HCT116 (cell line): ENCODE data around the gene LIPT1. TPM values are rescaled to one million over a fixed set of nuclear protein-coding genes. Genes with fewer than 3 reads are reported as not detected.
A peak's percentile ranks its signal among the peaks of the same experiment; 100 is the strongest.

Experiments used
- ATAC-seq: fragments of 200-7000 bp; cut with Tn5 transposase; 2 replicates; pipeline ENCODE4 v1.9.1; 2020; ENCODE audit warnings: mild to moderate bottlenecking, moderate library complexity
- BruUV-seq: library from RNA; stranded (reverse); fragments of 400-500 nt; replicated peaks from 2 replicates; lab custom pipeline; 2021; lab: Mats Ljungman, UMichigan
- CTCF ChIA-PET: fragments of 300-600 bp; sonication (Branson Sonifier 250); formaldehyde crosslinking; loops from one replicate; lab custom pipeline; 2021; ENCODE audit warnings: antibody characterized with exemption; lab: Charles Lee
- POLR2A ChIA-PET: fragments of 300-600, 350-600 bp; sonication (Branson Sonifier 250); formaldehyde crosslinking; loops from one replicate; lab custom pipeline; 2021; ENCODE audit warnings: antibody characterized with exemption; lab: Charles Lee
- RAD21 ChIA-PET, 2 experiments: fragments of 300-600 bp; sonication (Branson Sonifier 250); formaldehyde crosslinking; loops; one replicate each; lab custom pipeline; 2023; ENCODE audit warnings: low total read pairs in 2 of 2; ENCODE audit not compliant: uncharacterized antibody in 2 of 2, unreplicated experiment in 2 of 2, low non-redundant PET in 1 of 2; lab: Charles Lee
- DNase-seq: peaks from one replicate; pipeline ENCODE4 v3.0.0-alpha.2; 2010; ENCODE audit warnings: low read depth, low spot score
- H2AFZ ChIP-seq: fragments of 200-600 bp; shearing (Covaris generic), sonication (generic); 2 replicates; pipeline ENCODE4 v1.6.1; 2017; ENCODE audit warnings: low read depth, mixed run types, mixed read lengths, antibody characterized with exemption, low read length; ENCODE audit not compliant: poor library complexity, severe bottlenecking
- H3K27ac ChIP-seq: 2 replicates; pipeline ENCODE4 v1.5.1; 2012; ENCODE audit warnings: low read depth, low read length
- H3K27me3 ChIP-seq: fragments of 200-600 bp; sonication (generic); 2 replicates; pipeline ENCODE4 v1.6.1; 2016; ENCODE audit warnings: mixed run types, low read length, mixed read lengths; ENCODE audit not compliant: insufficient read depth
- H3K36me3 ChIP-seq, 2 experiments: fragments of 200-500 bp in 1 of 2; fragments of 200-600 bp in 1 of 2; sonication (Bioruptor generic) in 1 of 2; sonication (generic) in 1 of 2; 2 replicates each; pipeline versions ENCODE4 v1.5.1 to v1.6.1; 2014 to 2016; ENCODE audit warnings: low read length in 2 of 2, inconsistent platforms in 1 of 2, mixed read lengths in 1 of 2, mixed run types in 1 of 2; ENCODE audit not compliant: insufficient read depth in 2 of 2, control insufficient read depth in 1 of 2
- H3K4me1 ChIP-seq, 2 experiments: fragments of 200-600 bp in 1 of 2; sonication (generic) in 1 of 2; 2 replicates each; pipeline versions ENCODE4 v1.5.1 to v1.6.1; 2012 to 2017; ENCODE audit warnings: low read length in 2 of 2, inconsistent platforms in 1 of 2, mild to moderate bottlenecking in 1 of 2, mixed read lengths in 1 of 2, mixed run types in 1 of 2, moderate library complexity in 1 of 2; ENCODE audit not compliant: insufficient read depth in 2 of 2, control insufficient read depth in 1 of 2
- H3K4me2 ChIP-seq: fragments of 200-600 bp; sonication (generic); 2 replicates; pipeline ENCODE4 v1.6.1; 2017; ENCODE audit warnings: mixed run types, low read length, mixed read lengths
- H3K4me3 ChIP-seq, 2 experiments: fragments of 200-600 bp in 1 of 2; sonication (generic) in 1 of 2; replicated peaks in 1 of 2; 2 replicates each; pipeline ENCODE4 v1.5.1; 2011 to 2016; ENCODE audit warnings: low read length in 2 of 2, control low read depth in 1 of 2, low read depth in 1 of 2, mild to moderate bottlenecking in 1 of 2, mixed read lengths in 1 of 2, mixed run types in 1 of 2
- H3K79me2 ChIP-seq: fragments of 200-600 bp; sonication (generic); 2 replicates; pipeline ENCODE4 v1.6.1; 2017; ENCODE audit warnings: mild to moderate bottlenecking, mixed run types, low read length, moderate library complexity, mixed read lengths; ENCODE audit not compliant: insufficient read depth
- H3K9ac ChIP-seq: fragments of 200-600 bp; sonication (generic); 2 replicates; pipeline ENCODE4 v1.6.1; 2016; ENCODE audit warnings: low read length, mixed read lengths
- H3K9me2 ChIP-seq: fragments of 200-600 bp; sonication (generic), shearing (Covaris generic); 2 replicates; pipeline ENCODE4 v1.6.1; 2017; ENCODE audit warnings: mixed run types, mild to moderate bottlenecking, moderate library complexity; ENCODE audit not compliant: insufficient read depth
- H3K9me3 ChIP-seq, 2 experiments: fragments of 200-500 bp in 1 of 2; fragments of 200-600 bp in 1 of 2; sonication (Bioruptor generic) in 1 of 2; sonication (generic) in 1 of 2; 2 replicates each; pipeline ENCODE4 v1.6.1; 2014 to 2017; ENCODE audit warnings: low read length in 2 of 2, mixed read lengths in 2 of 2, inconsistent platforms in 1 of 2, low read depth in 1 of 2, mild to moderate bottlenecking in 1 of 2, mixed run types in 1 of 2, moderate library complexity in 1 of 2; ENCODE audit not compliant: control insufficient read depth in 1 of 2, insufficient read depth in 1 of 2
- H4K20me1 ChIP-seq: fragments of 200-600 bp; sonication (generic), shearing (Covaris generic); 2 replicates; pipeline ENCODE4 v1.6.1; 2017; ENCODE audit warnings: mixed run types, mild to moderate bottlenecking, moderate library complexity; ENCODE audit not compliant: insufficient read depth
- CBX3 ChIP-seq: IDR thresholded peaks from 2 replicates; pipeline ENCODE4 v1.6.1; 2012; ENCODE audit warnings: low read depth
- CEBPB ChIP-seq: IDR thresholded peaks from 2 replicates; pipeline ENCODE4 v1.6.1; 2012; ENCODE audit warnings: low read depth
- EGR1 ChIP-seq: IDR thresholded peaks from 2 replicates; pipeline ENCODE4 v1.6.1; 2012; ENCODE audit warnings: low read depth
- EZH2phosphoT487 ChIP-seq: fragments of 200-600 bp; IDR thresholded peaks from 2 replicates; pipeline ENCODE4 v1.6.1; 2018; ENCODE audit warnings: antibody characterized with exemption, borderline replicate concordance
- FOSL1 ChIP-seq: IDR thresholded peaks from 2 replicates; pipeline ENCODE4 v1.6.1; 2012; ENCODE audit warnings: low read depth
- POLR2A ChIP-seq: IDR thresholded peaks from 2 replicates; pipeline ENCODE4 v1.7.0; 2011; ENCODE audit warnings: borderline replicate concordance; ENCODE audit not compliant: insufficient read depth, insufficient read length; ENCODE audit errors: extremely low read depth
- SRF ChIP-seq: IDR thresholded peaks from 2 replicates; pipeline ENCODE4 v1.6.1; 2012; ENCODE audit warnings: low read depth
- TCF7L2 ChIP-seq: IDR thresholded peaks from 2 replicates; pipeline ENCODE4 v1.7.0; 2011; ENCODE audit warnings: borderline replicate concordance, inconsistent platforms; ENCODE audit not compliant: insufficient read depth, insufficient read length; ENCODE audit errors: extremely low read depth
- YY1 ChIP-seq: IDR thresholded peaks from 2 replicates; pipeline ENCODE4 v1.6.1; 2011; ENCODE audit warnings: low read length, low read depth, moderate library complexity, mild to moderate bottlenecking; ENCODE audit not compliant: insufficient replicate concordance; ENCODE audit errors: extremely low read depth
- ZNF274 ChIP-seq: fragments of 200-500 bp; sonication (Bioruptor generic); IDR thresholded peaks from 2 replicates; pipeline ENCODE4 v1.6.1; 2014; ENCODE audit warnings: mild to moderate bottlenecking, low read depth, low read length, inconsistent platforms
- intact Hi-C: fragments of 100-400 bp; cut with micrococcal nuclease; formaldehyde crosslinking; loops from 2 replicates; pipeline ENCODE4 v1.10.0; 2022
- total RNA-seq: library from RNA; stranded (reverse); gene quantifications from one replicate; pipeline ENCODE4 v1.2.1, GENCODE V29; 2021; ENCODE audit not compliant: unreplicated experiment
- TF ChIP-seq, protein P1 (sequence below): IDR thresholded peaks from 2 replicates; pipeline ENCODE4 v1.6.1; 2012
- TF ChIP-seq, protein P2 (sequence below): IDR thresholded peaks from 2 replicates; pipeline ENCODE4 v1.6.1; 2011; ENCODE audit warnings: mild to moderate bottlenecking, low read length, moderate library complexity; ENCODE audit not compliant: insufficient replicate concordance; ENCODE audit errors: extremely low read depth

LIPT1 gene
- total RNA-seq, 1 experiment from 2014 or later, result 8.5 TPM

DNA sequence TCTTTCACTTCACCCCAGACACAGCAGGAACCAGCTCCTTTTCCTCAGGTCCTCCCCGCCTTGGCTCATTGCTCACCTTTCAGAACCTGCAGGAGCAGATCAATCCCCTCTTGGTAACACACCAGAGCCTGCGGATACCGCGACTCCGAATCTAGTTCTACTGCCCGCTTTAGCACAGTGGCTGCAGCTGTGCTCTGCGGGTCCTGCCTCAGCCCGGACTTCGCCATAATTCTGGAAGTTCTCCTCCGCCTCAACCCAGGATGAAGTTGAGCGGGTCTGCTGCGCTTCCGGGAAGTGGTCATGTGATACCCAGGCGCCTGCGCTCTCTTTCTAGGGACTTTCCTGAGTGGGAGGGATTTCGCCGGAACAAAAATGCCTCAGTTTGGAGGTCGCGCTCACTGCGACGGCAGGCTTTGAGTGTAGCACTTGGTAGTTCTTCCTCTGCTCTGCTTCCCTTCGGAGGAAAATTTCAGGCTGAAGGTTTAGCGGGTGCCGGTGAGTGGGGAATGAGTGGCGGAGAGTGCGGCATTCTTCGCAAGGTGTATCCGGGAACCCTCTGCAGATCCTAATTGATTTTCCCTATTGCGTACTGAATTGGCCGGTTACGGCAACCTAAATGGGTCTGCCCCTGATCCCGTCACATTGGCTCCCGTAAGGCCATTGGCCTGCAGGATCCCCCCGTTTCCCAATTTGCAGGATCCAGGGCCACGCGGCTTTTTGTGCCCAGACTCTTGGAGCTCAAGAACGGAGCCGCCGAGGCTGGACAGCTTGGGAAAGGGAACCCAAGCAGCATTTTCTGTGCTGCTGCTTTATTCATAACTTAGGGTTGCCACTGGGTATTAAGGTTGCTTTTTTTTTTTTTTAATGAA is 26.2 kb downstream of the LIPT1 start, which contains the start of the genes MITD1 and MRPL30 (continued):
- no peak for TF ChIP-seq TCF7L2
- peak; percentile 86 for TF ChIP-seq YY1
- no peak for TF ChIP-seq EZH2phosphoT487
- TF ChIP-seq, protein P1, sequence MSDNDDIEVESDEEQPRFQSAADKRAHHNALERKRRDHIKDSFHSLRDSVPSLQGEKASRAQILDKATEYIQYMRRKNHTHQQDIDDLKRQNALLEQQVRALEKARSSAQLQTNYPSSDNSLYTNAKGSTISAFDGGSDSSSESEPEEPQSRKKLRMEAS, result peak; percentile 90

DNA sequence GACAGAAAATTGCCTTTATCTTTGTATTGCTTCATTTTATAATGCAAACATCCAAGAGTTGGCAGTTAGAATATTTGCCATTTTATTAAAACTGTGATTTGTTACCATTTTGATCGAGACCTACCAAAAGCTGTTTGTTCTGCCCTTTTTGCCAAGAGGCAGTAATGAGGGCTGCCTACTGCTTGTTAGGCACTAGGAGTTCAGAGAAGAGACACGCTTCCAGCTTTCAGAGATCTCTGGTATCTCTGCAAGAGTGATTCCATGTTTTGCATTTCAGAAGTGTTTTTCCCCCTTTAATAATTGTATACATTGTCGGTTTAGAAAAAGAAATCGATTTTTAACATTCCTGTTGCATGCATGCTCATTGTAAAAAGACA is 26.8 kb downstream of the LIPT1 start:
- H4K20me1 ChIP-seq, result no peaks in the 10 kb centered on the region
- peak overlapping the region; percentile 91 for H3K9ac ChIP-seq
- POLR2A ChIA-PET, result no interaction called here
- no peaks in the 10 kb centered on the region for H3K9me2 ChIP-seq
- no peak overlapping the region for H2AFZ ChIP-seq
- H3K27ac ChIP-seq, result peak overlapping the region; percentile 67
- no peaks in the 10 kb centered on the region for H3K27me3 ChIP-seq
- H3K4me3 ChIP-seq, result peak overlapping the region; percentile 72 to 78
- peak overlapping the region; percentile 81 for H3K4me2 ChIP-seq
- no peak for DNase-seq
- H3K79me2 ChIP-seq, result peaks cover 84% of the 10 kb centered on the region
- H3K36me3 ChIP-seq, result no peaks in the 10 kb centered on the region
- TF ChIP-seq CBX3 (no peak), POLR2A (no peak), SRF (no peak), FOSL1 (no peak), CEBPB (no peak), ZNF274 (no peak), EGR1 (no peak)
- TF ChIP-seq, protein P2, sequence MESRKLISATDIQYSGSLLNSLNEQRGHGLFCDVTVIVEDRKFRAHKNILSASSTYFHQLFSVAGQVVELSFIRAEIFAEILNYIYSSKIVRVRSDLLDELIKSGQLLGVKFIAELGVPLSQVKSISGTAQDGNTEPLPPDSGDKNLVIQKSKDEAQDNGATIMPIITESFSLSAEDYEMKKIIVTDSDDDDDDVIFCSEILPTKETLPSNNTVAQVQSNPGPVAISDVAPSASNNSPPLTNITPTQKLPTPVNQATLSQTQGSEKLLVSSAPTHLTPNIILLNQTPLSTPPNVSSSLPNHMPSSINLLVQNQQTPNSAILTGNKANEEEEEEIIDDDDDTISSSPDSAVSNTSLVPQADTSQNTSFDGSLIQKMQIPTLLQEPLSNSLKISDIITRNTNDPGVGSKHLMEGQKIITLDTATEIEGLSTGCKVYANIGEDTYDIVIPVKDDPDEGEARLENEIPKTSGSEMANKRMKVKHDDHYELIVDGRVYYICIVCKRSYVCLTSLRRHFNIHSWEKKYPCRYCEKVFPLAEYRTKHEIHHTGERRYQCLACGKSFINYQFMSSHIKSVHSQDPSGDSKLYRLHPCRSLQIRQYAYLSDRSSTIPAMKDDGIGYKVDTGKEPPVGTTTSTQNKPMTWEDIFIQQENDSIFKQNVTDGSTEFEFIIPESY, result no peak
- TF ChIP-seq, all 23 proteins: peak for 0
- intact Hi-C loops, result loop anchor here (1.0 to 2.0 kb wide), 2 partner anchors 155 to 309 kb away; partner anchors contain the start of genes REV1 and TXNDC9
- BruUV-seq, result no TSS peak
- ChIA-PET CTCF (interaction anchor here (0.7 kb wide), 1 partner anchor 155 kb away, joined by 3 read pairs; the partner anchor contains the start of gene TXNDC9), RAD21 (interaction anchor here in 1 of 2 experiments (0.6 kb wide), 1 partner anchor 322 kb away, joined by 3 read pairs; no protein-coding TSS in a partner anchor)
- no peak for ATAC-seq
- Histone ChIP-seq H3K9me3 (no peaks in the 10 kb centered on the region), H3K4me1 (peaks cover 9 to 21% of the 10 kb centered on the region in 2 experiments; a peak in 3 of 4 replicates)
